Subcutaneous adipose tissue (tissue), 4 donors: ENCODE measurements around the gene MARCHF6. TPM values are rescaled to one million over a fixed set of nuclear protein-coding genes. Genes with fewer than 3 reads are reported as not detected.

Source experiments
- total RNA-seq, 4 donors: library from RNA; depleted of rRNA; stranded (reverse); fragments of >200 nt; gene quantifications; one replicate each; pipeline ENCODE4 v1.1.0, GENCODE V29; 2016
- TF ChIP-seq, protein P1 (sequence below): fragments of 450-650 bp; IDR thresholded peaks from one replicate; pipeline ENCODE4 v1.5.1; 2016; ENCODE audit warnings: low read depth, mild to moderate bottlenecking, control low read depth, antibody characterized with exemption, moderate library complexity

Gene MARCHF6
- total RNA-seq, 4 donors from 2014 or later: 80.1 to 136 (median 108) TPM

DNA sequence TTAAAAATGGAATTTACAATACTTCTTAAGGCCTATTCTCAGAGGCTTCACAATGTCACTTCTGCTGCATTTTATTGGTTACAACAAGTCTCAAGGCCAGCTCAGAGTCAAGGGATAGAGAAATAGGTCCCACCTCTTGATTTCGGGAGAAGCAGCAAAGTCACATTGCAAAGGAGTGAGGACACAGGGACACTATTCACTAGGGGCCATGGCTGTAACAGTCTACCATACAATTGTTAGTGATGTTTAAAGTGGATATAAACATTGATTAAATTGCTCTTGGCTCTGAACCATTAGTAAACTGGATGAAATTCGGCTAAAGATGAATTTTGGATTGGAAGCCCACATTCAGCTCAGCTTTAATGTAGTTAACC, 24.1 kb upstream of the MARCHF6 start:
- TF ChIP-seq, protein P1, sequence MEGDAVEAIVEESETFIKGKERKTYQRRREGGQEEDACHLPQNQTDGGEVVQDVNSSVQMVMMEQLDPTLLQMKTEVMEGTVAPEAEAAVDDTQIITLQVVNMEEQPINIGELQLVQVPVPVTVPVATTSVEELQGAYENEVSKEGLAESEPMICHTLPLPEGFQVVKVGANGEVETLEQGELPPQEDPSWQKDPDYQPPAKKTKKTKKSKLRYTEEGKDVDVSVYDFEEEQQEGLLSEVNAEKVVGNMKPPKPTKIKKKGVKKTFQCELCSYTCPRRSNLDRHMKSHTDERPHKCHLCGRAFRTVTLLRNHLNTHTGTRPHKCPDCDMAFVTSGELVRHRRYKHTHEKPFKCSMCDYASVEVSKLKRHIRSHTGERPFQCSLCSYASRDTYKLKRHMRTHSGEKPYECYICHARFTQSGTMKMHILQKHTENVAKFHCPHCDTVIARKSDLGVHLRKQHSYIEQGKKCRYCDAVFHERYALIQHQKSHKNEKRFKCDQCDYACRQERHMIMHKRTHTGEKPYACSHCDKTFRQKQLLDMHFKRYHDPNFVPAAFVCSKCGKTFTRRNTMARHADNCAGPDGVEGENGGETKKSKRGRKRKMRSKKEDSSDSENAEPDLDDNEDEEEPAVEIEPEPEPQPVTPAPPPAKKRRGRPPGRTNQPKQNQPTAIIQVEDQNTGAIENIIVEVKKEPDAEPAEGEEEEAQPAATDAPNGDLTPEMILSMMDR: no peak

- TF ChIP-seq, protein P1: no peak
Observed at GRCh38 chr5:10329820-10330481, 23.5 kb upstream of the MARCHF6 start.

DNA sequence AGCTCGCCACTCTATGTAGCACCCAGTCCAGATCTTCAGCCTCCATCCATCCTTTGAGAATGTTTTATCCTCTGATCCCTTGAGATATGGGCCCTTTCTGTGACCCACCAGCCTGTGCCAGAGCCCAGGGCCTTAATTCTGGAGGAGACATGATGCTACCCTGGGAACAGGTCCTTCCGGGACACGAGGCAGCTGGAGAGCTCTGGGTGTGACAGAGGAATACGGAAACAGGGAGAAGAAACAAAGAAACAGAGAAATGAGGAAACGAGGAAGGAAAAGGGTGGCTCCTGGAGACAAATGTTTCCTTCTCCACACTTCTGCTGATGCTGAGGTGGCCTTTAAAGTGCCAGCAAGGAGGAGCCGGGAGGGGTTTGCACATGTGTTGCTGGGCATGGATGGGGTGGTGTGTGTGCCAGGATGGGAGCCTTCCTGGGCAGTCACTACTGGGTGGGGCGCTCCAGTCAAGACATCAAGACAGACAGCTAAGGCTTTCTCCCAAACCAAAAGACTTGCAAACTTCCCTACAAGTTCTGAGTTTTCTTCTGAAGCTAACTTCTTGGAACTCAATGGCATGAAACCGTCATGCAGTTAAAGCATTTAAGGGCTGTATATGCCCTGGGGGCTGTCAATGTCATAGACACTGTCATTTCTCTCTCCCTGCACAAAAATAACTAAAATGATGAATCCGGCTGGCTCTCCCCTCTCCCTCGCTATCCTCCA, 22.8 kb upstream of the MARCHF6 start:
- TF ChIP-seq, protein P1: no peak

DNA sequence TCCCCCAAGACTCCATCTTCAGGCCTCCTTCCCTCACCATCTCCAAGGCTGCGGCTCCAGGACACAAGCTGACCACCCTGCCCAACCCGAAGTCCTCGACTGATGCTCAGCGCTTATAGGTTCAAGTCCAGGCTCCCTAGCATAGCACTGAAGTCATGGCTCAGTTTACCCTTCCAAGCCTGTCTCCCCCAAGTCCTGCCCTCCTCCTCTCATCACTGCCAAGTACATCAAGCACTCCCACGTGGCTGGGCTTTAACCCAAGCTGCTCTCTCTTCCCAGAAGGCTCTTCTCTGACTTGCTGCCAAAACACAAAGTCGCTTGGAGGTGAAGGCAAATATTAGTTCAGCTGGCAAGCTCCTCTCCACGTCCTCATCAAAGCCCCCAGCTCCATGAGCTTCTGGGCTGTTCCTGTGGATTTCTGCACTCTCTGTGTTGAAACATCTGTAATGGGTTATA, 22.1 kb upstream of the MARCHF6 start:
- TF ChIP-seq, protein P1: no peak

- TF ChIP-seq, protein P1: no peak
Observed at GRCh38 chr5:10332301-10332700, 21.2 kb upstream of the MARCHF6 start.

DNA sequence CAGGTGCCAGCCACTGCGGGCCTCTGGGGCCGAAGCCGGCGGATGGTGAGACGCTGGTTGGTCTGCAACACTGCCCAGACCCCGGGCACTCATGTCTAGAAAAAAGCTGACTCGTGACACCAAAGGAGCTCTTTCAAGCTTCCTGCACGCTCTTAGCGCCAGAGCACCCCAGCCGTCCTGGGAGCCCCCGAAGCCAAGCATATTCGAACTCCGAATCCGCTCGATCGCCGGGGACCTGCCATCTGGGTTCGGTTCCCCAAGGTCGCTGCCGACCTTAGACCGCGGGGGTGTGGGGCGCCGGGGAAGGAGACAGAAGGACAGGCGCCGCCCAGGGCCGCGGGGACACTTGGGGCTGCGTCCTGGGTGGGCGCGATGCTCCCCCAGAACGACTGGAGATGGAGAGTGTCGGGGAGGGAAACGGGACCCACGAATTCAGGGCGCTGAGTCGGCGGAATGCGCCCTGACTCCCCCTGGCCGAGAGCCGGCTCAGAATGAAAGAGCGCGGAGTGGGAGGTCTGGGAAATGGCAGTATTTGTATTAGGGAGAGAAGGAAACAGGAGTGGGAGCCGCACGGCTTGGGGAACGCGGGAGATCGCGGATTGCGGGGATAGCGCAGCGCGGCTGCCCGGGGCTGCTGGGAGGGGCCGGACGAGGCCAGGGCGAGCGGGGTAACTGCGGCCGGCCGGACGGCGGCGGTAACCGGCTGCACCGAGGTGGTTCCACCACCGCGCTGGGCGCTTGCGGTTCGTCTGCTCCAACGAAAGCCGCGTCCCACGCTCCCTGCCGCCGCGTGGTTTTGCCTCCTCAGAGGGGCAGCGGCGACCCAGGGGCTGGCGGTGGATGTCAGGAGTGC, 20.1 kb upstream of the MARCHF6 start:
- TF ChIP-seq, protein P1: no peak

- TF ChIP-seq, protein P1: no peak
Observed at GRCh38 chr5:10334831-10335230, 18.7 kb upstream of the MARCHF6 start.
